Midbrain (tissue), 1 donor: ENCODE measurements around the gene CEACAM6.
A peak's percentile ranks its signal among the peaks of the same experiment; 100 is the strongest.
"Not testable (repeated sequence)": the region's sequence is repeated elsewhere in the genome, so short reads cannot be mapped to it uniquely, and the experiment has no call there.

Experiments used
- DNase-seq: peaks from one replicate; lab custom pipeline; 2025; lab: John Stamatoyannopoulos, UW

CEACAM6 gene

DNA sequence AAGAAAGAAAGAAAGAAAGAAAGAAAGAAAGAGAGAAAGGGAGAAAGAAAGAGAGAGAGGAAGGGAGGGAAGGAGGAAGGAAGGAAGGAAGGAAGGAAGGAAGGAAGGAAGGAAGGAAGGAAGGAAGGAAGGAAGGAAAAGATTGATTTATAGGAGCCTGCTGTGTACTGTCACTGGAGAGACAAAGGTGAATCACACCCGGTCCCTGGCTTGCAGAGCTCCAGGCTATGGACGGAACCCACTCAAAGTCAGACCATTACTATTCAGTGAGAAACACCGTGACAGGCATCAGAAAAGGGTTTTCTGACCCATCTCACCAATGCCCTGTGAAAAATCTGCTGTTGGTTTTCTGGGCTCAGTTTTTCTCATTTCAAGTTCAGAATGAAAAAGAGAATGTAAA, 7.3 kb upstream of the CEACAM6 start:
- no peak for DNase-seq

DNA sequence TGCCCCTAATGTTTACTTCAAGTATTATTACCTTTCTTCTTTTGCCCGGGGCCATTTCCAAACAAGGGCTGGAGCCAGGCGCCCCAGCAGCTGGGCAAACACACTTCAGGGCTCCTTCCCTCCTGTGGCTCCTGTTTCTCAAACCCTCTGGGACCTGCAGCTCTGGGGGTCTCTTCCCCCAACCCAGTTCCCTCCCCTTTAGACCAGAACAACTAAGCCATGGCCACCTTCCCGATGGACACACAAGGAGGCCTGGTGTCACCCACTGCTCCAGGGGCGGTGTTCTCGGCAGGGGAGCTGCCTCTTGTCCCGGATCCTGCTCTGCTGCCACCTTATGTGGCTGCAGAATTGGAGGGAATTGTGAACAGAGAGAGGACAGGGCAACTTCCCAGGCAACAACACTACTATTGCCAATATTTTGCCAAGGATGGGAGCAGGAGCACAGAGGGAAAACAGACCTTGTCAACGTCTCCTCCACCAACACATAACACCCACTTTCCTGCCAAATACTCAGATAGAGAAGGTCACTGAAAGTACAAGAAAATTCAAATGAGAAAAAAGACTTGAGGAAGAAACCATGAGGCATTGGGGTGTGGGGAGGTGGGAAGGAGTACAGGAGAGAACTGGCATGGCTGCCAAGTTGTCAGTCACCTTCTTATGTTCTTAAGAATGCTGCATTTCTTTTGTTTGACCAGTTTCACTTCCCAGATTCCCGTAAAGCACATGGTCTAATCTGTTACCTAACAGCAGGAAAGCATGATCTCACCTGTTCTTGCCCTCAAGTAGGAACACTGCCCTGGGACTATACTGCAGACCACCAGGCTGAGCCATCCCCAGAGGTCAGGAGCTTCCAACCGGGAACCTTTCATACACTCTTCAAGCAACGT, 4.8 kb upstream of the CEACAM6 start:
- DNase-seq: not testable (repeated sequence)

DNA sequence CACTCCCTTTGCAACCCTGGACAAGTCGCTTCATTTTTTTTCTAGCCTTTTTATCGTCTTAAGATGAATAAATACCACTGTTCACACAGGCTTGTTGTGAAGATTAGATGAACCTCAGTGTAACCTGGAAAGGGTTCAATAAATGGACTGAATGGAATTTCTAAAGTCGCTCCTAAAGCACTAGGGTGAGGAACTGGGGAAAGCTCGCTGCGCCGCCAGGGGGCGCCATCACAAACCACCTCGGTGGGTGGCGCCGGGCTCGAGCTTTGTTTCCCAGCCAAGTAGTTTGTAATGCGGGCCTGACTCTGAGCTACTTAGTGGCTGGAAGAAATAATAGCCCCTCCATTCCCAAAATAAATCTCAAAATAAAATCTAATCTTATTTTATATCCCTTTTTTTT, 2.2 kb upstream of the CEACAM6 start:
- peak; percentile 22 for DNase-seq

DNA sequence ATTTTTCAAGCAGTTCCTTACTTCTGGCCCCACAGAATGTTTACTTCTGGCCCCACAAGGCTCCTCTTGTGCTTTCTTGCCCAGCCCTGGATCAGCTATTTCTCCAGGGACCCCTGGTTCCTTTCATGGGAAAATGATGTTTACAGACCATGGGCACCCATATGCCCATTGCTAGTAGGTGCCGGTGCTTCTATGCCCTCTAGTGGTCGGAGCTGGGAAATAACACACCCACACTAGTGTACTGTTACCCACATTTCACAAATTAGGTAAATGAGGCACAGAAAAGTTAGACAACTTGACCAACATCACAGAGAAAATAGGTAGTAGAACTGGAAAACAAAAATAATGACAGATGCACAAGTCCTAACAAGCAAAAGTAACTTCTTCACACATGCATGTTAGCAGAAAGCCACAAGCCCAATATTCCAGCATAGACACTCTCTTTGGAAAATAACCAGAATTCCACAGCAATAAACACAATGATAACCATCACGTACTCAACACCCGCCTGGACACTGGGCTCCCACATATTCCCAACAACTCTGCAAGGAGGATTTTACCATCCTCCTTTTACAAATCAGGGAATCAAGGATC, 1.3 kb upstream of the CEACAM6 start:
- DNase-seq: peak; percentile 16

DNA sequence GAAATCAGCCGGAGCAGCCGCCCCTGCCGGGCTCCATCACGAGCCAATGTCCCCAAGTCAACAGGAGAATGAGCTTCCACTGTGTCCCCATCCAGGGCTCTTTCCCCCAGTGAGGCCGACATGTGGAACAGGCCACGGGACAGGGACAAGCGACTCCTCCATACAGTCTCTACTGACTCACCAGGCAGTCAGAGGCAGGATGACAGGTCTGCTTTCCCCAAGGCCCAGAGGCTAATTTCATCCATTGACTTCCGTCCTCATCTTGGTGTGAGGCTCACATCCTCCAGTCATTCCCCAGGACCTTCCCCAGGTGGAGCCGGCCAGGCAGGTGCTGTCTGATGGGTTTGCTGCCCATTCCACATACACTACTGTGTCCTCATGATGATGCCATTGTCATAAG, 3.5 kb downstream of the CEACAM6 start:
- DNase-seq: no peak

DNA sequence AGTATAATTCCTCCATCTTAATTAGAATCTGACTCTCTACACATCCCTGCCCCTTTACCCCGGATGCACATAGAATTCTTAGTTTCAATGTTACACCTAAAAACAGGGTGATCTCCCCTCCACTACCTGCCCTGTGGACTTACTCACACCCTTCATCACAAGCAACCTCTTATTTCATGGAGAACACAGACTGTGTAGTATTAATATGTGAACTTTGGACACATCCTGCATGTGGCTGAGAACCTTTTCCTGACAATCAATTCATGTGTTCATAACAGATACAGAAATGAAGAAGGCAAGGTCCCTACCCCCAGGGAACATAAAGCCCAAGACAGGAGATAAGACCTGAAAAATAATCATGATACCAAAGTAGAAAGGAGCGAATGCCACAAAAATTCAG, 11.8 kb downstream of the CEACAM6 start:
- no peak for DNase-seq

DNA sequence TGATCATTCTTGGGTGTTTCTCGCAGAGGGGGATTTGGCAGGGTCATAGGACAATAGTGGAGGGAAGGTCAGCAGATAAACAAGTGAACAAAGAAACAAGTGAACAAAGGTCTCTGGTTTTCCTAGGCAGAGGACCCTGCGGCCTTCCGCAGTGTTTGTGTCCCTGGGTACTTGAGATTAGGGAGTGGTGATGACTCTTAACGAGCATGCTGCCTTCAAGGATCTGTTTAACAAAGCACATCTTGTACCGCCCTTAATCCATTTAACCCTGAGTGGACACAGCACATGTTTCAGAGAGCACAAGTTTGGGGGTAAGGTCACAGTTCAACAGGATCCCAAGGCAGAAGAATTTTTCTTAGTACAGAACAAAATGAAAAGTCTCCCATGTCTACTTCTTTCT, 12.8 kb downstream of the CEACAM6 start:
- not testable (repeated sequence) for DNase-seq

DNA sequence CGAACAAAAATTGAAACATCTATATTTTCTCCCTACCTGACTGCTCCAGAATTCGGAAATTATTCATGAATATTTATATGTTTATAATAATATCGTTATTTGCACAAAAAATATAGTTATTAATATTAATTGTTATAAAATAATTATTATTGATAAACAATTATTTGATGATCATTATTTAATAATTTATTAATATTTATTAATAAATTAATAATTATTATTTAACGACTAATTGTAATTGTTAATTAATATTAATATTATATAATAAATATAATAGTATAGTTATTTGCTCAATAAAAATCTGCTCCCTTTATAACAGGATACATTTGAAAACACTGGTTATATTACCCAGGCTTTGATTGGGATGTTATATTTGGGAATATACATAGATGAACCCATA, 14.3 kb downstream of the CEACAM6 start:
- no peak for DNase-seq

DNA sequence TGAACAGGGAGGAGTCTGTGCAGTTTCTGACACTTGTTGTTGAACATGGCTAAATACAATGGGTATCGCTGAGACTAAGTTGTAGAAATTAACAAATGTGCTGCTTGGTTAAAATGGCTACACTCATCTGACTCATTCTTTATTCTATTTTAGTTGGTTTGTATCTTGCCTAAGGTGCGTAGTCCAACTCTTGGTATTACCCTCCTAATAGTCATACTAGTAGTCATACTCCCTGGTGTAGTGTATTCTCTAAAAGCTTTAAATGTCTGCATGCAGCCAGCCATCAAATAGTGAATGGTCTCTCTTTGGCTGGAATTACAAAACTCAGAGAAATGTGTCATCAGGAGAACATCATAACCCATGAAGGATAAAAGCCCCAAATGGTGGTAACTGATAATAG, 16.1 kb downstream of the CEACAM6 start:
- DNase-seq: no peak

DNA sequence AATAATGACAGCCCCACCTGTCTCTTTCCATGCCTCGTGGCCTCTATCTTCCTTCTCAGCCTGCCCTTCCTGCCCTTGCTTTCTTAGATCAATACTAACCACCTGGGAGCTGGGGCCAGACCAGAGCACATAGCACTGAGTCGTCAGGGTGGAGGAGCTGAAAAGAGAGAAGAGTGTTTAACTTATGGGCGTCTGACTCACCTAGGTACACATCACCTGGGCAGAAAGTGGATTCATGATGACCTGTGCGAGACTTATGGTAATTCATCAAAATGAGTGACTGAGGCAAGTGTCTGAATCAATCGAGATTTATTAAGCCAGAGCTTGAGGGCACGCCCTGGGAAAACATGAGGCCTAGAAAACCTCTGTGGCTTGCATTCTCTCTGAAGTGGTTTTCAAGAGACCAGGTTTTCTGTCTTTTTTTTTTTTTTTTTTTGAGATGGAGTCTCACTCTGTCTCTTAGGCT, 19.2 kb downstream of the CEACAM6 start:
- DNase-seq: no peak

DNA sequence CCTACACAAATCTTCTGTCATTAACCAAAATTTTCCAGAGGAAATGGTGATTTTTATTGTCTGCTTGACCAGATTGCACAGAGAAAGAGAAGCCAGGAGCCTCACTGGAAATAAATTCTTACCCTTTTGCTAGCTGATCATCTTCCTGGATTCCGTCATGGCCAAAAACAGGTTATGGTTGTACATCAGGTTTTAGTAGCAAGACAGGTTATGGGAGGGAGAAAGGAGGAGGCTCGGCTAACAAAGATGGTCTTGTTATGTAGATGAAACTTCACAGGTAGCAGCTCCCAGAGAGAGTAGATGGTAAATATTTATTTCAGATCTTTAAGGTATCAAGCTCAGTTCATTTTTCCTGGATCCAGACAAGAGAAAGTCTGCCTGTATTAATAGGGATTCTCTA, 21.4 kb downstream of the CEACAM6 start:
- DNase-seq: no peak

DNA sequence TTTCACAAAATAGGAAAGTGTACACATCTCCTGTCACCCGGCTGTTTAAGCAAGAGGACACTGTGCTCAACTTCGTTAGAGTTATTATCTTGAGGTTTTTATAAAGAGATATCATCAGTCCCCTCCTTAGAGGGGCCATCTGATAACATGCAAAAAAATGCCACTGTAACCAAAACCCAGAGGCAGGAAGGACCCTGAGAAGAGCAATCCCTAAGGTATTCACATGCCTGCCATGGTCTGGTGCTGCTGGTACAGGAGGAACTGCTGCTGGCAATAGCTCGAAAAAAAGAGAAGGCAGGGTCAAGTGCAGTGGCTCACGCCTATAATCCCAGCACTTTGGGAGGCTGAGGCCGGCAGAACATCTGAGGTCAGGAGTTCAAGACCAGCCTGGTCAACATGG, 28.3 kb downstream of the CEACAM6 start:
- no peak for DNase-seq

DNA sequence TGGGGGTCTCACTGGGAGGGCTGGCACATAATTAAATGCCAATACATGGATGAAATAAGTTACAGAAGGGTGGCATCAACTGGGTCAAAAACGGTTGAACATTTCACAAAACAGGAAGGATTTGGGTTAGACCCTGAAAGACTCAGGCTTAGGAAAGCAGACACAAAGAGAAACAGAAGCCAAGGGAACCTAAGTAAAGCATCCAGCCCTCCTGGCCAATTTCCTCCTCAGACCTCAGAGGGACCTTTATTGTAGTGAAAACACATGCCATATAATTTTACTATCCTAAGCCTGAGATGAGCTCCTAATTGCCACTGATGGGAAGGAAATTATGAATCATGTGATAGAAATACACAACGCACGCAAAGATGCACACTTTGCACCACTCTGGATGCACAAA, 29.0 kb downstream of the CEACAM6 start:
- DNase-seq: no peak

DNA sequence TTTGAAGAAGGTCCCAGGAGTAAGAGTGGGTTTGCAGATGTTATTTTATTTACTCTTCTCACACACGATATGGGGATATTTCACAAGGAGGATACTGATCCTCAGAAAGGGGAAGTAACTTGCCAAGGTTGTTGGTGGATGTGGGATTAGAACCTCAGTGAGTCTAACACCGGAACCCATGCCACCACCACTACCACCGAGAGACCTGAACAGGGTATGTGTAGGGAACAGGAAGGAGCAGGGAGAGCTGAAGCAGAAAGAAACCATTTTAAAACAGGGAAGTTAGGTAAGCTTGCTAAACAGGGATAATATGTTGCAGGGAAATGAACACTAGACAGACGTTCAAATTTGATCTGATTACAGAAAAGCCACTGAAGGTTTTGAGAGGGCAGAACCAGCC, 29.4 kb downstream of the CEACAM6 start:
- no peak for DNase-seq

DNA sequence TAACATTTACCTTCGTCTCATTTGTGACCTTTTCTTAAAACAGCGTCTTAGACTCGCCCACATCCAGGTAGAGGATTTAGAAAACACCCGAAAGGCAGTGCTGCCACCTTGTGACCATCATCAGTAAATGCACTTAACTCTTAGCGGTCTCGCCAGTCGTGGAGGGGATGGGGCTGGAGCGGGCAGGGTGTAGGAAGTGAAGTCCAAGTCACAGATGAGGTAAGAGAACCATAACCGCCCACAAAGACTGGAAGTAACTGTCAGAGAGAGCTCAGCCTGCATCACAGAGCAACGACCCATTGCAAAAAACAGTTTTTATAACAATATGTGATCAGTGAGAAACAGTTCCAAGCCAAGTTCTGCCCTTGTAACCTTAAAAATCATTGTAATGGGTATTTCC, 30.3 kb downstream of the CEACAM6 start:
- peak; percentile 2 for DNase-seq

DNA sequence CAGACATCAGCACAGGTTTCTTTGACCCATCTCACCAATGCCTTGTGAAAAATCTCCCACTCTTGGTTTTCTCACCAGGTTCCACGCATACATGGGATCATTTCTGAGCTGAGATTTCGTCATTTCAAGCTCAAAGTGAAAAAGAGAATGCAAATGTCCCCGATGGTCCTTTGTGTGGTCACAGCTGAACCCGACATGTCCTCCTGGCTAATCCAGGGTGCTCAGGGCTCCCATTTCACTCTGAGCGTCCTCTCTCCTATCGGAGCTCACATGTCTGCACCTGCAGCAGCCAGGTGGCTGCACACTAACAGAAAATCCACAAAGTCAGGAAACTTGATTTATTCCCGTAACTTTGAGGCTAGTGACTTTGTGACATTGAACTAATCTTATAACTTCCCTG, 31.7 kb downstream of the CEACAM6 start:
- DNase-seq: no peak

DNA sequence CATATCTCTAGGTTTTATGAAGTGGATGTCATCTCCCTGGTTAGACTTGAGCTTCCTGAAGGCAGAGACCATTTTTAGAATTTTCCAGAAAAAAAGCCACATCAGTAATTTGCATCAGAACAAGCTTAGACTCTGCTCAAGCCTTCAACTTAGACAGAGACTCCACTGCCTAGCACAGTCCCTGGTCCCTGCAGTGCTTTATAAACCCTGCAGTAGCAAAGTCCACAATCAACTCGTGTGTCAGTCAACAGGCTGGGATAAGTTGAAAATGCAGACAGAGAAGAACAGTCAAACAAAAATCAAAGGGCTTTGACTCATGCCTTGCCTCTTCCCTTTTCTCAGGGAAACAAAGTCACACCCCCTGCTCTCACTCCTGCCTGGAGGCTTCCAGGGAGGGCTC, 33.2 kb downstream of the CEACAM6 start:
- not testable (repeated sequence) for DNase-seq

DNA sequence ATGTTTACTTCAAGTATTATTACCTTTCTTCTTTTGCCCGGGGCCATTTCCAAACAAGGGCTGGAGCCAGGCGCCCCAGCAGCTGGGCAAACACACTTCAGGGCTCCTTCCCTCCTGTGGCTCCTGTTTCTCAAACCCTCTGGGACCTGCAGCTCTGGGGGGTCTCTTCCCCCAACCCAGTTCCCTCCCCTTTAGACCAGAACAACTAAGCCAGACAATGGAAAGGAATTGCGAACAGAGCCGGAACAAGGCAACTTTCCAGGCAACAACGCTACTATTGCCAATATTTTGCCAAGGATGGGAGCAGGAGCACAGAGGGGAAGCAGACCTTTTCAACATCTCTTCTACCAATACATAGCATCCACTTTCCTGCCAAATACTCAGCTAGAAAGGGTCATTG, 33.7 kb downstream of the CEACAM6 start:
- not testable (repeated sequence) for DNase-seq

DNA sequence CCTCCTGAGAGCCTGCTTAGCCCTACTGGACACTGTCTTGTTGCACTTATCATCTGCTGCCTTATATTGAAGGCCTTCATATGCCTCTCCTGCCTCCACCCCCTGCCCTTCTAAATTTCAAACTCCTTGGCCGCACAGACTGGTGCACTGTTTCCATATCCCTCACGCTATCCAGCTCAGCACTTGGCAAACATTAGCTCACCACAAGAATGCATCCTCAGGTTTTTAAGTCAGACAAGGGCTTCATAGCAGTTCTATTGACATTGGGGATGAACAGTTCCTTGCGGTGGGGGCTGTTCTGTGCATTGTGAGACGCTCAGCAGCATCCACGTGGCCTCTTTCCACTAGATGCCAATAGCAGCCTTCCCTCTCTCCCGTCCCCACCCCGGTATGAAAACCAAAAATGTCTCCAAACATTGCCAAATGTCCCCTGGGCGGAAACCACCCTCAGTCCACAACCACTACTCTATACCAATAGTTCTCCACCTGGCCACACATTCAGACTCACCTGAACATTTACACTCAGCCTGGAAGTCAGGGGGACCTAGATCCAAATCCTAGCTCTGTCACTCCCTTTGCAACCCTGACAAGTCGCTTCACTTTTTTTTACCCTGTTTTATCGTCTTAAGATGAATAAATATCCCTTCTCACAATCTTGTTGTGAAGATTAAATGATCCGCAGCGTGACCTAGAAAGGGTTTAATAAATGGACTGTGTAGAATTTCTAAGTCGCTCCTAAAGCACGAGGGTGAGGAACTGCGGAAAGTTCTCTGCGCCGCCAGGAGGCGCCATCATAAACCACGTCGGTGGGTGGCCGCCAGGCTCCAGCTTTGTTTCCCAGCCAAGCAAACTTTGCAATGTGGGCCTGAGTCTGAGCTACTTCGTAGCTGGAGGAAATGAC, 37.4 kb downstream of the CEACAM6 start:
- DNase-seq: peak; percentile 3

DNA sequence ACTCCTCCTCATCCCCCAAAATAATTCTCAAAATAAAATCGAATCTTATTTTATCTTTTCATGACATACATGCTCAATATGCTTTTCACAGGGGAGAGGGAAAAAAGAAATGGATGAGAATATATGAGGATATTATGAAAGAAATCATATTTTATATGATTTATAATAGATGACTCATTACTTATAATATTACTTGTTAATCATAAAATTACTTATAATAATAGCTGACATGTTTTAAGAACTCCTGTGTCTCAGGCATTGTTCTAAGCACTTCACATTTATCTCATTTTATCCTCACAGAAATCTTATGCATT, 38.0 kb downstream of the CEACAM6 start:
- DNase-seq: no peak

DNA sequence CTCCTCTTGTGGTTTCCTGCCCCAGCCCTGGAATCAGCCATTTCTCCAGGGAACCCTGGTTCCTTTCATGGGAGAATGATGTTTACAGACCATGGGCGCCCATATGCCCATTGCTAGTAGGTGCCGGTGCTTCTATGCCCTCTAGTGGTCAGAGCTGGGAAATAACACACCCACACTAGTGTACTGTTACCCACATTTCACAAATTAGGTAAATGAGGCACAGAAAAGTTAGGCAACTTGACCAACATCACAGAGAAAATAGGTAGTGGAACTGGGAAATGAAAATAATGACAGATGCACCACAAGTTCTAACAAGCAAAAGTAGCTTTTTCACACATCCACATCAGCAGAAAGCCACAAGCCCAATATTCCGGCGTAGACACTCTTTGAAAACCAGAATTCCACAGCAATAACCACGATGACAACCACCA, 39.7 kb downstream of the CEACAM6 start:
- DNase-seq: peak; percentile 12

DNA sequence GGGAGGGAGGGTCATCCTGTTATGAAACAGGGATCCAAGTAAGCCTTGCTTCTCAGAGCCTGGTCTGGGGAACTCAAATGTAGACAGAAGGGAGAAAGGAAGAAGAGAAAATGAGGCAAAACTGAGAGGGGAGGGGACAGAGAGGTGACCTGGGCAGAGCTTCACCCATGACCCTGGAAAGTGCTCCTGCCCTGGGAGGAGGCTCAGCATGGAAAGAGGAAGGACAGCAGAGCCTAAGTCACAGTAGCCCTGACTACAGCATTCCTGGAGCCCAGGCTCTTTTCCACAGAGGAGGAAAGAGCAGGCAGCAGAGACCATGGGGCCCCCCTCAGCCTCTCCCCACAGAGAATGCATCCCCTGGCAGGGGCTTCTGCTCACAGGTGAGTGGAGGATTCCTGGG, 41.0 kb downstream of the CEACAM6 start, which contains the start of gene CEACAM3:
Gene CEACAM3, plus strand, starts transcription at position 226 of the 400 bp plus-strand sequence. Its CDS starts 91 bp downstream, at position 317.
- DNase-seq: no peak
